H1 (cell line): Measurements from ENCODE around the gene APP. TPM values are rescaled to one million over a fixed set of nuclear protein-coding genes. Genes with fewer than 3 reads are reported as not detected.

Source experiments
- CTCF ChIA-PET: fragments of 300-600 bp; sonication (Branson Sonifier 250); formaldehyde crosslinking; loops from one replicate; lab custom pipeline; 2021; ENCODE audit not compliant: partially characterized antibody; lab: Charles Lee
- POLR2A ChIA-PET: fragments of 300-600 bp; sonication (Branson Sonifier 250); formaldehyde crosslinking; loops from one replicate; lab custom pipeline; 2021; ENCODE audit warnings: inconsistent platforms; ENCODE audit not compliant: partially characterized antibody; lab: Charles Lee
- DNase-seq, 2 experiments: peaks; one replicate each; pipeline versions ENCODE4 v3.0.0 to v3.0.0-alpha.2; 2010 to 2022; ENCODE audit warnings: low spot score in 2 of 2, low read depth in 1 of 2, mixed read lengths in 1 of 2
- FAIRE-seq: peaks from 2 replicates; lab custom pipeline; 2011; peaks lifted over from hg19 to GRCh38; lab: Jason Lieb, UNC
- H2AFZ ChIP-seq: 2 replicates; pipeline ENCODE4 v1.8.1; 2012; ENCODE audit warnings: low read length, inconsistent platforms
- H2AK5ac ChIP-seq: 2 replicates; pipeline ENCODE4 v1.6.1; 2013; ENCODE audit warnings: low read depth, low read length
- H2BK120ac ChIP-seq: replicated peaks from 2 replicates; pipeline ENCODE3; 2013; ENCODE audit warnings: low read depth, low read length, inconsistent platforms
- H2BK12ac ChIP-seq: 2 replicates; pipeline ENCODE4 v1.6.1; 2013; ENCODE audit warnings: low read depth, low read length
- H2BK15ac ChIP-seq: 2 replicates; pipeline ENCODE4 v1.6.1; 2013; ENCODE audit warnings: low read length
- H2BK20ac ChIP-seq: 2 replicates; pipeline ENCODE4 v1.6.1; 2013; ENCODE audit warnings: low read length
- H2BK5ac ChIP-seq: 2 replicates; pipeline ENCODE4 v1.6.1; 2013; ENCODE audit warnings: low read depth, low read length
- H3K14ac ChIP-seq: 2 replicates; pipeline ENCODE4 v1.6.1; 2013; ENCODE audit warnings: inconsistent platforms; ENCODE audit not compliant: insufficient read length
- H3K18ac ChIP-seq: 2 replicates; pipeline ENCODE4 v1.6.1; 2013; ENCODE audit warnings: low read length; ENCODE audit errors: extremely low read depth
- H3K23ac ChIP-seq: 2 replicates; pipeline ENCODE4 v1.6.1; 2013; ENCODE audit warnings: inconsistent platforms; ENCODE audit not compliant: insufficient read length
- H3K23me2 ChIP-seq: 2 replicates; pipeline ENCODE4 v1.6.1; 2013; ENCODE audit warnings: low read depth, low read length
- H3K27ac ChIP-seq: 2 replicates; pipeline ENCODE4 v1.6.1; 2011; ENCODE audit warnings: low read depth, low read length, inconsistent platforms
- H3K27me3 ChIP-seq, 4 experiments: replicated peaks in 1 of 4; 1 replicate in 1 of 4; 2 replicates in 3 of 4; pipeline versions ENCODE4 v1.6.1 to v1.8.1; 2011 to 2013; ENCODE audit warnings: low read length in 3 of 4, mild to moderate bottlenecking in 3 of 4, inconsistent platforms in 2 of 4, mixed read lengths in 2 of 4, moderate library complexity in 1 of 4; ENCODE audit not compliant: control insufficient read depth in 3 of 4, insufficient read depth in 3 of 4; ENCODE audit errors: extremely low read depth in 1 of 4
- H3K36me3 ChIP-seq, 4 experiments: 2 replicates each; pipeline versions ENCODE4 v1.6.1 to v1.8.1; 2011 to 2013; ENCODE audit warnings: mild to moderate bottlenecking in 4 of 4, low read length in 3 of 4, moderate library complexity in 2 of 4, control low read depth in 1 of 4, inconsistent platforms in 1 of 4; ENCODE audit not compliant: insufficient read depth in 4 of 4, control insufficient read depth in 2 of 4
- H3K4ac ChIP-seq: replicated peaks from 2 replicates; pipeline ENCODE3; 2013; ENCODE audit warnings: low read length, low read depth, mixed read lengths, inconsistent platforms; ENCODE audit not compliant: insufficient read length
- H3K4me1 ChIP-seq, 4 experiments: replicated peaks in 1 of 4; 1 replicate in 1 of 4; 2 replicates in 3 of 4; pipeline versions ENCODE4 v1.6.1 to v1.8.1; 2011 to 2013; ENCODE audit warnings: low read length in 3 of 4, inconsistent platforms in 2 of 4, mixed read lengths in 1 of 4; ENCODE audit not compliant: insufficient read depth in 4 of 4, control insufficient read depth in 3 of 4
- H3K4me2 ChIP-seq, 2 experiments: 2 replicates each; pipeline versions ENCODE4 v1.6.1 to v1.8.1; 2011 to 2013; ENCODE audit warnings: low read depth in 2 of 2, low read length in 2 of 2, control low read depth in 1 of 2, inconsistent platforms in 1 of 2, mild to moderate bottlenecking in 1 of 2; ENCODE audit not compliant: insufficient read depth in 1 of 2
- H3K4me3 ChIP-seq, 4 experiments: fragments of 200-600, 300-600 bp in 1 of 4; sonication (generic), shearing (Covaris generic), sonication (Bioruptor Twin) in 1 of 4; 2 replicates each; pipeline versions ENCODE4 v1.5.1 to v1.8.1; 2011 to 2016; ENCODE audit warnings: low read length in 4 of 4, low read depth in 3 of 4, control low read depth in 2 of 4, inconsistent platforms in 2 of 4, mild to moderate bottlenecking in 2 of 4, mixed read lengths in 1 of 4, moderate library complexity in 1 of 4; ENCODE audit not compliant: insufficient read depth in 2 of 4; ENCODE audit errors: extremely low read depth in 1 of 4
- H3K56ac ChIP-seq: replicated peaks from 2 replicates; pipeline ENCODE3; 2013; ENCODE audit warnings: low read depth, mild to moderate bottlenecking, mixed read lengths, low read length, inconsistent platforms; ENCODE audit not compliant: insufficient read length
- H3K79me1 ChIP-seq: 2 replicates; pipeline ENCODE4 v1.6.1; 2013; ENCODE audit warnings: low read depth, low read length, control low read depth
- H3K79me2 ChIP-seq, 2 experiments: 2 replicates each; pipeline versions ENCODE4 v1.6.1 to v1.8.1; 2012 to 2013; ENCODE audit warnings: low read length in 2 of 2, mild to moderate bottlenecking in 2 of 2, inconsistent platforms in 1 of 2; ENCODE audit not compliant: insufficient read depth in 2 of 2, control insufficient read depth in 1 of 2
- H3K9ac ChIP-seq, 4 experiments: replicated peaks in 1 of 4; 1 replicate in 1 of 4; 2 replicates in 3 of 4; pipeline versions ENCODE4 v1.6.1 to v1.8.1; 2011 to 2013; ENCODE audit warnings: low read depth in 3 of 4, low read length in 3 of 4, control low read depth in 2 of 4, mild to moderate bottlenecking in 2 of 4, moderate library complexity in 2 of 4, inconsistent platforms in 1 of 4; ENCODE audit errors: extremely low read depth in 1 of 4
- H3K9me3 ChIP-seq, 2 experiments: 2 replicates each; pipeline versions ENCODE4 v1.6.1 to v1.8.1; 2012 to 2013; ENCODE audit warnings: mild to moderate bottlenecking in 2 of 2, moderate library complexity in 2 of 2, control low read depth in 1 of 2, inconsistent platforms in 1 of 2, low read depth in 1 of 2, low read length in 1 of 2, mixed read lengths in 1 of 2; ENCODE audit not compliant: insufficient read depth in 2 of 2
- H4K20me1 ChIP-seq, 2 experiments: replicated peaks in 1 of 2; 2 replicates each; pipeline versions ENCODE3 to v1.8.1; 2011 to 2013; ENCODE audit warnings: inconsistent platforms in 2 of 2, low read length in 2 of 2, mild to moderate bottlenecking in 1 of 2; ENCODE audit not compliant: insufficient read depth in 2 of 2, control insufficient read depth in 1 of 2
- H4K5ac ChIP-seq: 2 replicates; pipeline ENCODE4 v1.6.1; 2013; ENCODE audit warnings: low read length, low read depth, mixed read lengths, inconsistent platforms; ENCODE audit not compliant: insufficient read length
- H4K8ac ChIP-seq: 2 replicates; pipeline ENCODE4 v1.8.0; 2013; ENCODE audit warnings: mild to moderate bottlenecking, moderate library complexity, low read length, inconsistent platforms; ENCODE audit not compliant: insufficient read depth; ENCODE audit errors: extremely low read depth
- H4K91ac ChIP-seq: replicated peaks from 2 replicates; pipeline ENCODE3; 2013; ENCODE audit warnings: low read length, mixed read lengths, inconsistent platforms; ENCODE audit not compliant: insufficient read length
- CEBPB ChIP-seq: IDR thresholded peaks from 2 replicates; pipeline ENCODE4 v1.6.1; 2012; ENCODE audit warnings: low read depth, low read length
- RNF2 ChIP-seq: fragments of 200-900, 300-1000 bp; sonication (generic); IDR thresholded peaks from 2 replicates; pipeline ENCODE4 v1.7.1; 2016; ENCODE audit warnings: borderline replicate concordance, low read depth, mild to moderate bottlenecking, antibody characterized with exemption, low read length; ENCODE audit not compliant: poor library complexity, severe bottlenecking; ENCODE audit errors: missing control alignments
- WGBS, 2 experiments: shearing (Covaris generic) in 1 of 2; methylation state at CpG; one replicate each; pipeline versions ENCODE4 v1.1.6 to v1.1.7; 2013 to 2015; ENCODE audit warnings: low lambda C conversion rate in 2 of 2, mixed read lengths in 2 of 2, inconsistent platforms in 1 of 2, low coverage in 1 of 2, missing lambda C conversion rate in 1 of 2; ENCODE audit not compliant: insufficient replicate concordance in 2 of 2, insufficient coverage in 1 of 2, insufficient read length in 1 of 2; ENCODE audit errors: extremely low coverage in 1 of 2, missing lambda C conversion rate in 1 of 2; 5-methylcytosine and 5-hydroxymethylcytosine counted together
- polyA plus RNA-seq, 7 experiments: library from polyadenylated mRNA; depleted of rRNA in 3 of 7; stranded (reverse) in 5 of 7; unstranded in 2 of 7; fragments of >200 nt in 5 of 7; fragments of 200-250 nt in 2 of 7; gene quantifications; 1 replicate in 5 of 7; 2 replicates in 1 of 7; 4 replicates in 1 of 7; pipeline versions ENCODE4 v1.2.1 to v1.2.3, GENCODE V29; 2011 to 2013; ENCODE audit warnings: missing spikeins in 2 of 7, mixed read lengths in 2 of 7
- total RNA-seq: library from RNA; stranded (reverse); fragmentation: NEBNext Ultra II Directional; extraction: Animal tissue kit (Norgen Biotek cat#: 25700); gene quantifications from 2 replicates; pipeline ENCODE4 v1.2.1, GENCODE V29; 2021

Gene APP
- total and polyA plus RNA-seq, 2 of the 8 experiments (the other 6 are each of a cell fraction or from before 2014, with no cell fraction given): 375 to 551 TPM

DNA sequence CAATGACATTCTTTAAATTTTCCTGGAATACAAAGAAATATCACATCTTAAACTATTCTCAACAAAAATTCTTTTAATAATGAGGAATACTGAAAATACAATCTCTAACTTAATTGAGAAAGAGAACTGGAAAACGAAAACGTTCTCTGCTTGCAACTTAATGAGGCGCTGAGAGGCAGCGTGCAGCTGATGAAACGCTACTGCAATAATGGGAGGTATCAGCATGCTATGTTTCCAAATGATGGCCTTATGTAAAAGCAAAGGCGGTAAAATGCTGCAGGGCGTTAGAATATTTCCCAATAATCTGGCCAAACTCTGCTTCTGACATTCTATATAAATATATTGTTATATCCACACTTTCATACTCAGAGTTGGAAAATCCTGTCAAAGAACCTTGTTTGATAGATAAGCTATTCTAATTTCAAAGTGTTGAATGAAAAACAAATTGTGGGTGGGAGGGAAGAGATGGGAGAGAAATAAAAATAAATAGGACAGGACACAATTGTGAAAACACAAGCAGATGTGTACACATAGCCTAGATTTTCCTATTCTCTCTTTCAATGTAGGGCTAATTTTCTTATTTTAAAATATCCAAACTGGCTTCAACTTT lies 70.9 kb downstream of the APP start:
- TF ChIP-seq RNF2: no peak
- TF ChIP-seq CEBPB: peak; percentile 16; the same call in 1 of the 2 replicates
- H3K79me2 ChIP-seq: peaks cover 6 to 94% of the 10 kb centered on the region in 2 experiments; a peak in 3 of 4 replicates
- no peak overlapping the region for H3K4me2 ChIP-seq
- peaks cover 0 to 8% (median 3%) of the 10 kb centered on the region in 4 experiments; a peak in 3 of 8 replicates for H3K36me3 ChIP-seq
- H3K27me3 ChIP-seq: no peaks in the 10 kb centered on the region; a peak in 1 of 7 replicates
- H3K4me3 ChIP-seq: no peak overlapping the region
- H3K14ac ChIP-seq: no peak overlapping the region
- no peak overlapping the region for H2AFZ ChIP-seq
- H3K79me1 ChIP-seq: peaks cover 12% of the 10 kb centered on the region
- POLR2A ChIA-PET: interaction anchor here (1.2 to 1.5 kb wide), 2 partner anchors 9 to 96 kb away, joined by 3 read pairs; no protein-coding TSS in a partner anchor
- peaks cover 7 to 10% of the 10 kb centered on the region in 2 experiments for H4K20me1 ChIP-seq
- no peak overlapping the region for H2AK5ac ChIP-seq
- no peak overlapping the region for H2BK120ac ChIP-seq
- no peak overlapping the region for H4K91ac ChIP-seq
- no peak for DNase-seq
- H3K23me2 ChIP-seq: no peaks in the 10 kb centered on the region
- H3K9ac ChIP-seq: no peak overlapping the region
- H2BK20ac ChIP-seq: no peak overlapping the region
- no peak overlapping the region for H3K56ac ChIP-seq
- H4K5ac ChIP-seq: no peak overlapping the region
- no peak overlapping the region for H2BK15ac ChIP-seq
- no peaks in the 10 kb centered on the region for H3K9me3 ChIP-seq
- no peak overlapping the region for H4K8ac ChIP-seq
- no peak for FAIRE-seq
- H3K23ac ChIP-seq: no peak overlapping the region
- H2BK12ac ChIP-seq: no peak overlapping the region
- no peak overlapping the region for H2BK5ac ChIP-seq
- 89% methylated on average over 7 of the region's 7 CpGs; no CpG with 5 or more reads in 1 of the 2 experiments for WGBS, 2 experiments
- CTCF ChIA-PET: no interaction called here
- no peak overlapping the region for H3K18ac ChIP-seq
- peaks cover 0 to 8% (median 4%) of the 10 kb centered on the region in 4 experiments; a peak in 4 of 7 replicates for H3K4me1 ChIP-seq
- H3K4ac ChIP-seq: no peak overlapping the region
- H3K27ac ChIP-seq: no peak overlapping the region
